Muscle layer of colon (tissue), 2 donors: ENCODE data around the gene GPRC5C.
"Not testable (repeated sequence)": the region's sequence is repeated elsewhere in the genome, so short reads cannot be mapped to it uniquely, and the experiment has no call there.

Source experiments
- H3K27ac ChIP-seq: one replicate; pipeline ENCODE4 v1.7.0; 2013; ENCODE audit warnings: low read depth, mild to moderate bottlenecking, low read length, moderate library complexity
- H3K27me3 ChIP-seq, 2 donors: one replicate each; pipeline ENCODE4 v1.7.0; 2013; ENCODE audit warnings: low read length in 2 of 2, mild to moderate bottlenecking in 2 of 2; ENCODE audit not compliant: insufficient read depth in 2 of 2, control insufficient read depth in 1 of 2
- H3K36me3 ChIP-seq: one replicate; pipeline ENCODE4 v1.7.0; 2013; ENCODE audit warnings: mild to moderate bottlenecking, low read length; ENCODE audit not compliant: insufficient read depth
- H3K4me1 ChIP-seq: one replicate; pipeline ENCODE4 v1.7.0; 2013; ENCODE audit warnings: mild to moderate bottlenecking, low read length; ENCODE audit not compliant: insufficient read depth
- H3K4me3 ChIP-seq, 2 donors: one replicate each; pipeline ENCODE4 v1.7.0; 2013; ENCODE audit warnings: low read length in 2 of 2, low read depth in 1 of 2, mild to moderate bottlenecking in 1 of 2, moderate library complexity in 1 of 2
- H3K9ac ChIP-seq: one replicate; pipeline ENCODE4 v1.7.0; 2013; ENCODE audit warnings: low read length
- H3K9me3 ChIP-seq: one replicate; pipeline ENCODE4 v1.7.0; 2013; ENCODE audit warnings: mild to moderate bottlenecking, low read length
- donor health status: abdominal sarcoma.
- donor health status: Adenocarcinoma of cecum.

GPRC5C gene

GRCh38 chr17:74484066-74484465 is 52.2 kb downstream of the GPRC5C start:
- H3K27me3 ChIP-seq, result no peaks in the 10 kb centered on the region
- H3K4me3 ChIP-seq, result no peak overlapping the region
- no peaks in the 10 kb centered on the region for H3K4me1 ChIP-seq
- H3K9me3 ChIP-seq, result no peaks in the 10 kb centered on the region
- no peak overlapping the region for H3K27ac ChIP-seq
- no peaks in the 10 kb centered on the region for H3K36me3 ChIP-seq
- H3K9ac ChIP-seq, result no peak overlapping the region

- Histone ChIP-seq H3K27me3 (no peaks in the 10 kb centered on the region), H3K9me3 (no peaks in the 10 kb centered on the region), H3K36me3 (no peaks in the 10 kb centered on the region), H3K27ac (no peak overlapping the region), H3K4me3 (no peak overlapping the region), H3K4me1 (no peaks in the 10 kb centered on the region), H3K9ac (no peak overlapping the region)
Observed at GRCh38 chr17:74485022-74485743, 53.3 kb downstream of the GPRC5C start.

DNA sequence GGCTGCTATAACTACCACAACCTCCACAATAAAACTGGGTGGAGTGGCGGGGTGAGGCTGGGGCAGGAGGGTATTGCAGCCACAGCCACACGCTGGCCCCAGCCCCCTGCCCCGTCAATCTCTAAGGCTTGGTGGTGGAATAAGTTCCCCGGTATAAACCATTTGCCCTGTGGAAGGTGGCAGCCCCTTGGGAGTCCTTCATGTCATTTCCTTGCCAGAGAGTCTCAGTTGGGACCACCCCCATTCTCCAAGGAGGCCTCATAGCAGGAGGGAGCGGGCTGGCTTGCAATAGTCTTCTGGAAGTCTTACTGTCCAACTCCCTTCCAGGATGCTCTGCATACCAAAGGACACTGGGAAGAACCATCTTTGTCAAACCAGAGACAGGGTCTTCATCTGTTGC is 54.0 kb downstream of the GPRC5C start:
- H3K27ac ChIP-seq, result no peak overlapping the region
- H3K27me3 ChIP-seq, result no peaks in the 10 kb centered on the region
- H3K4me3 ChIP-seq, result no peak overlapping the region
- no peaks in the 10 kb centered on the region for H3K9me3 ChIP-seq
- H3K36me3 ChIP-seq, result no peaks in the 10 kb centered on the region
- H3K9ac ChIP-seq, result no peak overlapping the region
- no peaks in the 10 kb centered on the region for H3K4me1 ChIP-seq

GRCh38 chr17:74488276-74488675 is 56.4 kb downstream of the GPRC5C start:
- H3K27me3 ChIP-seq, H3K4me3 ChIP-seq, H3K36me3 ChIP-seq, H3K27ac ChIP-seq, H3K4me1 ChIP-seq, H3K9me3 ChIP-seq, H3K9ac ChIP-seq: not testable (repeated sequence)

DNA sequence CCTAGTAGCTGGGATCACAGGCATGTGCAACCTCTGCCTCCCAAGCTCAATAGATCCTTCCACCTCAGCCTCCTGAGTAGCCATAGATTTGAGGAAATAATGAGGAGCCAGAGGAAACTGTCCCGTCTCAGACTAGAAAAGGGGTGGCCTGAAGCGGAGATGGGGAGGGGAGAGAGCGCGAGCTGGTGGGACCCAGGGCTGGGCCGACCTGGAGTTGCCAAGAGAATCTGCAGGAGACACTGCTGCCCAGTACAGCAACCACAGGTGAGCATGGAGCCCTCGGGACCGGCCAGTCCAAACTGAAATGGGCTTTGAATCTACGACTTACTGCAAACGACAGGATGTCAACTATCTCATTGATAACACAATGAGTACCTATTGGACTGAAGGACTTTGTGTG is 58.8 kb downstream of the GPRC5C start:
- no peaks in the 10 kb centered on the region for H3K9me3 ChIP-seq
- no peaks in the 10 kb centered on the region for H3K4me1 ChIP-seq
- H3K27me3 ChIP-seq, result no peaks in the 10 kb centered on the region
- H3K9ac ChIP-seq, result no peak overlapping the region
- no peak overlapping the region for H3K4me3 ChIP-seq
- no peak overlapping the region for H3K27ac ChIP-seq
- no peaks in the 10 kb centered on the region for H3K36me3 ChIP-seq

- Histone ChIP-seq H3K27me3 (no peaks in the 10 kb centered on the region), H3K9me3 (no peaks in the 10 kb centered on the region), H3K4me1 (no peaks in the 10 kb centered on the region), H3K9ac (no peak overlapping the region), H3K4me3 (no peak overlapping the region), H3K36me3 (no peaks in the 10 kb centered on the region), H3K27ac (no peak overlapping the region)
Observed at GRCh38 chr17:74491626-74492025, 59.7 kb downstream of the GPRC5C start.

DNA sequence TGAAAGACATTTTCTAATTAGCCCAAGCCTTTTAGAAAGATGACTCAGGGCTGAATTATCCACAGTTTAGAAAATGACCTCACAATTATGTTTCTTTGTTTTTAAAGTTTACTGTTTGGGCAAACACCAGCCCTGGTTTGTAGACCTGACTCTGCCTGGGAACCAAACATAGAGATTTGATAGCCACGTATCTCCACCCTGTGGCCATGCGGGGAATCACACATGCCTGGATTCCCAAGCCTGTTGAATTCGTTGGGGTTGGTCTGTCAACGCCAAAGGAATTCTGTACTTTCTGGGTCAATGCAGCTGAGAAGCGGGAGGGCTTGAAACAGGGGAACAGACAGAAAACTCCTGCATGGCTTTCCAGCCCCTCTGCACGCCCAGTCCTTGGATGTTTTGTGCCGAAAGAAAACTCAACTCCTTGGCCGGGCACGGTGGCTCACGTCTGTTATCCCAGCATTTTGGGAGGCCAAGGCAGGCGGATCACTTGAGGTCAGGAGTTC is 61.5 kb downstream of the GPRC5C start:
- no peaks in the 10 kb centered on the region for H3K9me3 ChIP-seq
- no peak overlapping the region for H3K27ac ChIP-seq
- H3K4me1 ChIP-seq, result no peaks in the 10 kb centered on the region
- H3K36me3 ChIP-seq, result no peaks in the 10 kb centered on the region
- H3K27me3 ChIP-seq, result no peaks in the 10 kb centered on the region
- no peak overlapping the region for H3K9ac ChIP-seq
- H3K4me3 ChIP-seq, result no peak overlapping the region
